Pancreas (tissue), 10 donors: Measurements from ENCODE around the gene TPP2. TPM values are rescaled to one million over a fixed set of nuclear protein-coding genes. Genes with fewer than 3 reads are reported as not detected.

ENCODE experiments used
- ATAC-seq, 4 donors: fragments of 200-7000 bp; cut with Tn5 transposase; one replicate each; pipeline versions ENCODE4 v1.8.0 to v1.9.1; 2020; ENCODE audit warnings: mild to moderate bottlenecking in 4 of 4, moderate library complexity in 4 of 4
- DNase-seq, 6 donors: peaks; one replicate each; pipeline ENCODE4 v3.0.0-alpha.2; 2020
- FAIRE-seq: peaks from 2 replicates; lab custom pipeline; 2012; peaks lifted over from hg19 to GRCh38; lab: Jason Lieb, UNC
- H3K27ac ChIP-seq, 4 donors: fragments of 200-600 bp; sonication (generic); 1 replicate in 3 of 4; 2 replicates in 1 of 4; pipeline versions ENCODE4 v1.5.0 to v1.8.0; 2020
- H3K27me3 ChIP-seq, 4 donors: fragments of 200-600 bp; one replicate each; pipeline ENCODE4 v1.8.0; 2021
- H3K36me3 ChIP-seq, 3 donors: fragments of 200-600 bp; sonication (generic) in 1 of 3; one replicate each; pipeline versions ENCODE4 v1.5.0 to v1.8.0; 2020 to 2021
- H3K4me1 ChIP-seq, 3 donors: fragments of 200-600 bp; one replicate each; pipeline ENCODE4 v1.8.0; 2021
- H3K4me3 ChIP-seq, 4 donors: fragments of 200-600 bp; sonication (generic) in 2 of 4; one replicate each; pipeline versions ENCODE4 v1.5.0 to v1.8.0; 2020 to 2021
- H3K9me3 ChIP-seq, 4 donors: fragments of 200-600 bp; one replicate each; pipeline ENCODE4 v1.8.0; 2021
- CTCF ChIP-seq, 4 donors: fragments of 200-600 bp; sonication (generic) in 3 of 4; IDR thresholded peaks; one replicate each; pipeline versions ENCODE4 v1.5.0 to v1.8.0; 2021; ENCODE audit warnings: antibody characterized with exemption in 4 of 4
- WGBS, 2 donors: extraction: QIAGEN DNeasy Blood & Tissue Kit; methylation state at CpG; one replicate each; pipeline ENCODE4 v1.1.7; 2013; 5-methylcytosine and 5-hydroxymethylcytosine counted together
- intact Hi-C, 3 donors: fragments of 100-400 bp; cut with DNase I; formaldehyde crosslinking; loops; one replicate each; pipeline versions ENCODE4 v1.11.1 to v1.14.2; 2022
- polyA plus RNA-seq, 2 donors: library from polyadenylated mRNA; stranded (reverse); fragments of 200-250 nt; gene quantifications; one replicate each; pipeline ENCODE4 v1.2.3, GENCODE V29; 2013
- total RNA-seq, 6 donors: library from RNA; stranded (reverse); fragmentation: NEBNext Ultra II Directional in 4 of 6; extraction: Animal tissue kit (Norgen Biotek cat#: 25700) in 4 of 6; gene quantifications; one replicate each; pipeline versions ENCODE4 v1.2.1 to v1.2.4, GENCODE V29; 2021 to 2023
- donor health status: healthy with polysubstance abuse.
- donor health status: DM: no; HTN: no; CAD: no; lungs with moderate emphysema.
- donor health status: DM: no; HTN: no; CAD: no.
- donor health status: control.
- donor health status: control.
- donor health status: Bipolar disorder and iron deficiency.
- donor health status: DM: yes; HTN: yes; CAD: no.
- donor health status: DM: no; HTN: no; CAD: no.
- donor health status: DM: no; HTN: no; CAD: no.
- donor health status: DM: yes; HTN: yes; CAD: no.

Gene TPP2
- total and polyA plus RNA-seq, 8 donors, result 9.5 to 22.3 (median 15.9) TPM

GRCh38 chr13:102580552-102581169 is 16.1 kb upstream of the TPP2 start:
- H3K27ac ChIP-seq, result no peak overlapping the region
- no peaks in the 10 kb centered on the region for H3K9me3 ChIP-seq
- intact Hi-C loops, result loop anchor here in 1 of 3 donors (10.0 kb wide), 1 partner anchor 274 kb away; no protein-coding TSS in a partner anchor
- peak; percentile 96 for FAIRE-seq
- peak; percentile 39 to 58 (median 44) for TF ChIP-seq CTCF (IDR thresholded peaks at IDR 0.05)
- 0 to 1% methylated on average over 5 of the region's 5 CpGs for WGBS, 2 donors
- no peaks in the 10 kb centered on the region for H3K27me3 ChIP-seq
- H3K4me3 ChIP-seq, result no peak overlapping the region
- ATAC-seq, result peak in 3 of 4 donors; percentile 78 to 86 (median 80)
- H3K4me1 ChIP-seq, result no peaks in the 10 kb centered on the region
- no peaks in the 10 kb centered on the region for H3K36me3 ChIP-seq
- no peak for DNase-seq

- FAIRE-seq (no peak), ATAC-seq (no peak), DNase-seq (no peak)
- intact Hi-C loops, result loop anchor here in 1 of 3 donors (10.0 kb wide), 1 partner anchor 273 kb away; no protein-coding TSS in a partner anchor
- Histone ChIP-seq H3K27me3 (no peaks in the 10 kb centered on the region), H3K36me3 (no peaks in the 10 kb centered on the region), H3K9me3 (no peaks in the 10 kb centered on the region), H3K27ac (no peak overlapping the region), H3K4me1 (no peaks in the 10 kb centered on the region), H3K4me3 (no peak overlapping the region)
- no peak for TF ChIP-seq CTCF (IDR thresholded peaks at IDR 0.05)
Observed at GRCh38 chr13:102582256-102582655, 14.5 kb upstream of the TPP2 start.

- DNase-seq, result no peak
- Histone ChIP-seq H3K36me3 (no peaks in the 10 kb centered on the region), H3K4me3 (no peak overlapping the region), H3K9me3 (no peaks in the 10 kb centered on the region), H3K27me3 (no peaks in the 10 kb centered on the region), H3K27ac (no peak overlapping the region), H3K4me1 (no peaks in the 10 kb centered on the region)
- TF ChIP-seq CTCF (IDR thresholded peaks at IDR 0.05), result no peak
- 30 to 33% methylated on average over 3 of the region's 3 CpGs for WGBS, 2 donors
- ATAC-seq, result peak in 2 of 4 donors; percentile 67 to 75
- no peak for FAIRE-seq
- intact Hi-C loops, result loop anchor here in 1 of 3 donors (10.0 kb wide), 1 partner anchor 270 kb away; no protein-coding TSS in a partner anchor
Observed at GRCh38 chr13:102584434-102584833, 12.4 kb upstream of the TPP2 start.

GRCh38 chr13:102586615-102587014 is 10.2 kb upstream of the TPP2 start:
- FAIRE-seq, result no peak
- no peak for DNase-seq
- H3K4me1 ChIP-seq, result no peaks in the 10 kb centered on the region
- H3K4me3 ChIP-seq, result no peak overlapping the region
- H3K9me3 ChIP-seq, result no peaks in the 10 kb centered on the region
- intact Hi-C loops, result loop anchor here in 1 of 3 donors (10.0 kb wide), 1 partner anchor 268 kb away; no protein-coding TSS in a partner anchor
- 74 to 75% methylated on average over 3 of the region's 3 CpGs for WGBS, 2 donors
- no peak for ATAC-seq
- H3K36me3 ChIP-seq, result no peaks in the 10 kb centered on the region
- TF ChIP-seq CTCF (IDR thresholded peaks at IDR 0.05), result no peak
- no peaks in the 10 kb centered on the region for H3K27me3 ChIP-seq
- H3K27ac ChIP-seq, result no peak overlapping the region

- no peaks in the 10 kb centered on the region for H3K9me3 ChIP-seq
- FAIRE-seq (no peak), ATAC-seq (no peak), DNase-seq (no peak)
- no peak overlapping the region for H3K4me3 ChIP-seq
- TF ChIP-seq CTCF (IDR thresholded peaks at IDR 0.05), result no peak
- H3K27ac ChIP-seq, result no peak overlapping the region
- H3K4me1 ChIP-seq, result peaks cover 0 to 4% (median 0%) of the 10 kb centered on the region in 3 donors
- no peaks in the 10 kb centered on the region for H3K36me3 ChIP-seq
- H3K27me3 ChIP-seq, result no peaks in the 10 kb centered on the region
- intact Hi-C loops, result loop anchor here in 1 of 3 donors (10.0 kb wide), 1 partner anchor 267 kb away; no protein-coding TSS in a partner anchor
- WGBS, 2 donors, result 56 to 57% methylated on average over 2 of the region's 2 CpGs
Observed at GRCh38 chr13:102587916-102588315, 8.9 kb upstream of the TPP2 start.
